HG03575 (cell line): ENCODE data around the gene NFKBIZ.
"Not testable (repeated sequence)": the region's sequence is repeated elsewhere in the genome, so short reads cannot be mapped to it uniquely, and the experiment has no call there.

Experiments
- ATAC-seq: cut with Tn5 transposase; IDR thresholded peaks from one replicate; pipeline ENCODE4 v1.9.1; 2021; ENCODE audit not compliant: unreplicated experiment, insufficient number of reproducible peaks, low FRiP score; ENCODE audit errors: extremely low read depth

Gene NFKBIZ

DNA sequence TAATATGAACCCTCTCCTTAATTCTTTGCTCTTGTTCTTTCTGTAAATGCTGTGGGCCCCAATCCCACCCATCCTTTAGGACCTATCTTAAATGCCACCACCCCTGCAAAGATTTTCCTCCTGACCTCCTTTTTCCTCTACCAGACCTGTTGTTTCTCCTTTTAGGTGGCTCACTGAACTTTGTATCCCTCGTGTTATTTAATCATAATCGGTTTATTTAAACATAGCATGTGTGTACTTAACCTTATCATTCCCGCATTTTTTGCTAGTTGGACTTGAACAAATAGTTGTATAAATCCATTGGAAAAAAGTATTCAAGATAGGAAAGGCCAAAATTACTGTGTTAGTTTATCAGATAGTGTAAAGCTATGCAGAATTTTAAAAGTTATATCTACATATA is 988 bp upstream of the NFKBIZ start:
- ATAC-seq, result no peak

- ATAC-seq, result peak; percentile 1
These were observed 466 bp downstream of the NFKBIZ start for GRCh38 chr3:101849714-101850245.

DNA sequence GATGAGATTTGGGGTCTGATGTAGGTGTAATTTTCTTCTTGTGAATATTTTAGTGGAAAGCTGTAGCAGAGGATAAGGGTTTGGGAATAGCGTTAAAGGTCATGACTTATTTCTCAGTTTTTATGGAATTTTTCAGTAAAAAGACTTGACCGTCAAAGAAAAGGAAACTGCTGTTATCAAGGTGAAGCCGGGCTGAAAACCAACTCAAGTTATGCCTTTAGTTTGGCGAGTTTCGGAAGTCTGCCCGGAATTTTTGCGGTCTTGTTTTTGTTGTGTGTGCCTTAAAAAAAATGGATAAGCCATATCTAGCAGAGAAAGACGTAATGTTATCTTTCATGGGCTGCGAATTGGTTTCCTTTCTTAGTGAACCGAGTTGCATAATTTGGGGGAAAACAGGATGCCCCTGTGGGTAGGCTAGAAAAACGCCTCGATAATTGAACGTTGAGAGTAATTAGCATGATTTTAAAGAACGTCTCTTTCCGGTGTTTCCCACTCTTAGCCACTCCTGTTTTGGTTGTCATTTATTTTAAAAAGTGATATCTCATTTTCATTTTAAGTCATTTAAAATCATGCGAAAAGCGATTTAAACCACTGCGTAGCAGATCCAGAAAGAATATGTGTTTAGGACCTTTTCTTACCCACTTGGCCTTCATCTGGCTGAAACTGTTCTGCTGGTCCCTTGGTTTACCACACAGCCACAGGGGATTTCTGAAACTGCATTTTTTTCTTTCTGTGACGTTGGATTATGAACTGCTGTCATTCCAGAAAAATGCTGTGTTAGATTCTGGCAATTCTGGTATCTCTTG is 1.1 kb downstream of the NFKBIZ start:
- ATAC-seq, result no peak

DNA sequence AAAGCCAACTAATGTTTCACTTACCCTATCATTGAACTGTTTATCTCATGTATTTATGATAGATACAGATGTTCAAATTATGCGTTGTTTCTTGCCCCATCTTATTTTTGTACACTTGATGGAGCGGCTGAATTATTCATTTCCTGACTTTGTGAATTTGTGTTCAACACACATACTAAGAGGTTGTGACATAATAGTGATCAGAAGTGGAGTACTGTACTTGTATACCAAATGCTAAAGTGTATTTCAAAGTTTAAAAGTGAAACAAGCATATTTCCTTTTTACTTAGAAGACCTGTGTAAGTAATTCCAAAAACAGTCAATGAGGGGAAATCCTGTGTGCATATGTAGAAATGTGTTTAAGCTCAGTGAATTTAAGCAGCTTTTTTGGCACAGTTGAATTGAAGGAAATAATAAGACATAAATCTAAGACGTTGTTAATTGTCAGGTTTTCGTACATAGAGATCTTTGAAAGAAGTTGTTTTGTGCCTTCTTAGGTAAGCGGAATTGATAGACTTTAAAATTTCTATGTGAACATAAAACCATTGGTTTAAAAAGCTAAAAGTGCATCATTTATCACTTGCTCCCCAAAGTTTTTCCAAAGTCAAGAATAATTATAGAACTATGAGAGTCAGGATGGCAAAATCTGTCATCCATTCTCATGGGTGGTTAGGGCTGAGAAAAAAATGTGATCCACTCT is 1.9 kb downstream of the NFKBIZ start:
- ATAC-seq, result no peak

GRCh38 chr3:101851850-101852714 is 2.8 kb downstream of the NFKBIZ start:
- ATAC-seq, result no peak

GRCh38 chr3:101852983-101853840 is 3.9 kb downstream of the NFKBIZ start:
- ATAC-seq, result no peak

DNA sequence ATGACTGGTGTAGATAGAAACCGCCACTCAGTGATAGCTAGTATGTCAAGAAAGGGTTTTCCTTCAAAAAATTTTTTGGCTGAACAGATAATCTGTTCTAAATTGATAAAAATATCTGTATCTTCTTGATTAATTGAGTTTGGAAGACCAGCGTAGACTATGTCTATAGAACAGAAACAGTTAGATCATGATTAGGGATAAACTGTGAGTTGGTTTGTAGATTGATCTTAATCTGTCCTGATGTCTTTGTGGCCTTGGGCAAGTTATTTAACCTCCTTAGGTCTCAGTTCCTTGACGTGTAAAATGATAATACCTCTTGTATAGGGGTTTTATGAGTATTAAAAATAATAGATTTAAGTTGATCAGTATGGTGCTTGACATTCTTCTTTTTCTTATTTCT is 4.7 kb downstream of the NFKBIZ start:
- no peak for ATAC-seq

DNA sequence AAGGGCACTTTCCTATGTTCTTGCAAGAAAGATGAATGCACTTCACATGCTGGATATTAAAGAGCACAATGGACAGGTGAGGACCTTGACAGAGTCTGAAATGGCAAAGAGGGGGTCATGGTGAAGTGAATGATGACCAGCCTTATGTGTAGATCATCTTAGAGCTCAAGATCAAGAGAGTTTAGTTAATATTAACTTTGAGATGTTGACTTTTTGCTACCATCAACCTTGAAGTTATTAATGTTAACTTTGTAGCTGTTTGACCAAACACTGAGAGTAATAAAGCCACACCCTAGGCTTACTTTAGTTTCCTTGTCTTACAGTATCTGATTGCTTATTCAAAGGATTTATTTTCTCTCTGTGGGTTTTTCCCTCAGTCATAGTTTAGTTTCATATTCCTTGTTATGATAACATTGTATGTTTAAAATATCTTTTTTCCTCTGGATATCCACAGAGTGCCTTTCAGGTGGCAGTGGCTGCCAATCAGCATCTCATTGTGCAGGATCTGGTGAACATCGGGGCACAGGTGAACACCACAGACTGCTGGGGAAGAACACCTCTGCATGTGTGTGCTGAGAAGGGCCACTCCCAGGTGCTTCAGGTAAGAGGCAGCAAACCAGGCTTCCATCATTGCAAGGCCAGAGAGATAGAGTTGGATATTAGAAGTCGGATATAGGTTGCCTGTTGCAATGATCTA is 5.4 kb downstream of the NFKBIZ start:
- no peak for ATAC-seq

DNA sequence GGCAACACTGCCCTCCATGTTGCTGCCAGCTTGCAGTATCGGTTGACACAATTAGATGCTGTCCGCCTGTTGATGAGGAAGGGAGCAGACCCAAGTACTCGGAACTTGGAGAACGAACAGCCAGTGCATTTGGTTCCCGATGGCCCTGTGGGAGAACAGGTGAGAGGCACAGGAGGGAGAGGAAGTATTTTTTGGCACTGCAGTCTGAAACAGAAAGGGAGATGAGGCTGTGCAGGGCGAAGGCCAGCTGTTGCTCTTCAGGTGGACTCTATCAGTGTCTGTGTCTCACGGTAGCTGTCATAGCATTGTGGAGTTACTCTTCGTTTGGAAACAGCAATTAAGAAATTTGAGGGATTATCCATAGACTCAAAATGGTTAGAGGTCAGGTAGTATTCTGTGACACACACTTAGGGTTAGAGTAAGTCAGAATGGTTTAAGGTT is 8.0 kb downstream of the NFKBIZ start:
- no peak for ATAC-seq

GRCh38 chr3:101858464-101859030 is 9.2 kb downstream of the NFKBIZ start:
- ATAC-seq, result no peak

DNA sequence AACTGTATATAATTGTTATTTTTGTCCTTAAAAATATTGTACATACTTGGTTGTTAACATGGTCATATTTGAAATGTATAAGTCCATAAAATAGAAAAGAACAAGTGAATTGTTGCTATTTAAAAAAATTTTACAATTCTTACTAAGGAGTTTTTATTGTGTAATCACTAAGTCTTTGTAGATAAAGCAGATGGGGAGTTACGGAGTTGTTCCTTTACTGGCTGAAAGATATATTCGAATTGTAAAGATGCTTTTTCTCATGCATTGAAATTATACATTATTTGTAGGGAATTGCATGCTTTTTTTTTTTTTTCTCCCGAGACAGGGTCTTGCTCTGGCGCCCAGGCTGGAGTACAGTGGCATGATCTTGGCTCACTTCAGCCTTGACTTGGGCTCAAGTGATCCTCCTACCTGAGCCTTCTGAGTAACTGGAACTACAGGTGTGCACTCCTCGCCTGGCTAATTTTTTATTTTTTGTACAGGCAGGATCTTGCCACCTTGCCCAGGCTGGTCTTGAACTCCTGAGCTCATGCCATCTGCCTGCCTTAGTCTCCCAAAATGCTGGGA is 10.7 kb downstream of the NFKBIZ start:
- ATAC-seq, result no peak

DNA sequence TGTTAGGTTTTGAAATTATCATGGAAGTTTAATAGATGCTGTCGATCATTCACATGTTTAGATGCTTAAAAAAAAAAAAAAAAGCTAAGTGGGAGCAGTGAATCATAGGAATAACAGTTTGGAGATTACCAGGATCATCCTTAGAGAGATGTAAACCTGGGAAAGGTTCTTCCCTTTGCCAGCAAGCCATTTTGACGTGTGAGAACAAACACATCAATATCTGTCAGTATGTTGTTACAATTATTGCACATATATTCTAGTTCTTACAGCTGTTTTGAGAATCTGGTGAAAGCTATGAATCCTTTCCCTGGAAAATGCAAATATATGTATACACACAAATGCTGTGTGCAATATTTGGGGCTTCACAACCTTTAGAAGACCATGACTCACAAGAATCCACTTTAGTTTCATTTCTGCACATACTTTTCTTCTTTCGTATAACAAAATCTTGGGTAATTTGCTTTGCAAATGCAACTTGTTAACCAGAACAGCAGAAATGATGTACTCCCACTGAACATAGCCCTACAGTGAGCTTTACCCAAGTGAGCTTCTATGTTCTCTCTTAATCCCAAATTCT is 12.0 kb downstream of the NFKBIZ start:
- ATAC-seq, result no peak

DNA sequence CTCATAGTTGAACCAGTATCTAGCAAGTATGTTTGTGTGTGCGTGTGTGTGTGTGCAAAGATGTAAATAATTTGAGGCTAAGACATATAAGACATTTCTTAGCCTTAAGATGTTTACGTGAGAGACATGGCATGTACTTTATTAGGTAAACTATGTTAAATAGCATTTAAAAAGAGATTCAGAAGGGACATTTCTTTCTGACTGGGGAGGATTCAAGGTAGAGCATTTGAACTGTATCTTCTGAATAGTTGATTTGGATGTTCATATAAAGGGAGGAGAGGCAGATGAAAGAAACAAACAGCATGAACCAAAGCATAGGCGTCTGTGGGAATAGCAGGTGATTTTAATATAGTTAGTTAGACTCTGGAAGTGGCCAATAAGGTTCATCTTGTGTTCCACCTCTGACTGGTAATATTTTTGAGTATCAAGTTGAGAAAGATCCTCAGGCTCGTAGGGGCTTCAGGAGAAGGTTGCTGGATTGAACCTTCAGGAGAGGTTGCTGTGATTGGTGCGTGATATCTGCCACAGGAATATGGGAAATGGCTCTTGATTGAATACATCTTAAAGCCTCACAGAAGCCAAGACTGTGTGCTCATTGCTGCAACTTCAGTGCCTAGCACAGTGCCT is 12.6 kb downstream of the NFKBIZ start:
- no peak for ATAC-seq

GRCh38 chr3:101862416-101863165 is 13.3 kb downstream of the NFKBIZ start:
- ATAC-seq, result no peak

GRCh38 chr3:101864926-101865325 is 15.6 kb downstream of the NFKBIZ start:
- not testable (repeated sequence) for ATAC-seq
